CD4-positive, alpha-beta T cell treated with Interleukin-17A for 4 hours (primary cell): ENCODE results near the gene OSBPL10.

Source experiments
- DNase-seq: peaks from one replicate; pipeline ENCODE4 v3.0.0-alpha.2; 2020; ENCODE audit warnings: mixed read lengths

The OSBPL10 gene

GRCh38 chr3:31839144-31839917 is 141.7 kb downstream of the OSBPL10 start:
- no peak for DNase-seq

- no peak for DNase-seq
These were observed 144.7 kb downstream of the OSBPL10 start for GRCh38 chr3:31836131-31837075.

GRCh38 chr3:31833391-31834190 is 147.5 kb downstream of the OSBPL10 start:
- DNase-seq, result no peak

GRCh38 chr3:31832551-31832950 is 148.5 kb downstream of the OSBPL10 start:
- DNase-seq, result no peak

- no peak for DNase-seq
These were observed 149.5 kb downstream of the OSBPL10 start for GRCh38 chr3:31831591-31831990.

- no peak for DNase-seq
These were observed 151.1 kb downstream of the OSBPL10 start for GRCh38 chr3:31829826-31830426.

GRCh38 chr3:31829010-31829409 is 152.1 kb downstream of the OSBPL10 start:
- DNase-seq, result no peak

GRCh38 chr3:31828007-31828406 is 153.1 kb downstream of the OSBPL10 start:
- DNase-seq, result no peak

GRCh38 chr3:31823184-31823583 is 157.9 kb downstream of the OSBPL10 start:
- DNase-seq, result no peak

- DNase-seq, result no peak
These were observed 159.9 kb downstream of the OSBPL10 start for GRCh38 chr3:31821118-31821517.

- DNase-seq, result no peak
These were observed 161.6 kb downstream of the OSBPL10 start for GRCh38 chr3:31819441-31819840.

GRCh38 chr3:31817411-31817966 is 163.6 kb downstream of the OSBPL10 start:
- no peak for DNase-seq

- DNase-seq, result no peak
These were observed 165.2 kb downstream of the OSBPL10 start for GRCh38 chr3:31815631-31816440.

- no peak for DNase-seq
These were observed 166.1 kb downstream of the OSBPL10 start for GRCh38 chr3:31815006-31815405.

- no peak for DNase-seq
These were observed 167.4 kb downstream of the OSBPL10 start for GRCh38 chr3:31813686-31814085.

- no peak for DNase-seq
These were observed 167.9 kb downstream of the OSBPL10 start for GRCh38 chr3:31813197-31813596.

GRCh38 chr3:31810991-31811433 is 170.1 kb downstream of the OSBPL10 start:
- no peak for DNase-seq

GRCh38 chr3:31808143-31808720 is 172.8 kb downstream of the OSBPL10 start:
- DNase-seq, result no peak

GRCh38 chr3:31804251-31805051 is 176.6 kb downstream of the OSBPL10 start:
- DNase-seq, result no peak
